Activated B cell treated with CpG ODN at 0.5 μM for 24 hours (primary cell): Measurements from ENCODE around the gene STAB2. TPM values are rescaled to one million over a fixed set of nuclear protein-coding genes. Genes with fewer than 3 reads are reported as not detected.

Source experiments
- ATAC-seq: fragments of 200-7000 bp; cut with Tn5 transposase; one replicate; pipeline ENCODE4 v1.10.0; 2021; ENCODE audit warnings: low read depth, mild to moderate bottlenecking, moderate library complexity
- CTCF ChIA-PET: fragments of 350-600 bp; sonication (Branson Sonifier 250); formaldehyde crosslinking; loops from one replicate; lab custom pipeline; 2021; ENCODE audit warnings: antibody characterized with exemption; lab: Charles Lee
- POLR2A ChIA-PET: fragments of 350-600 bp; sonication (Branson Sonifier 250); formaldehyde crosslinking; loops from one replicate; lab custom pipeline; 2021; ENCODE audit warnings: antibody characterized with exemption; lab: Charles Lee
- DNase-seq: peaks from one replicate; pipeline ENCODE4 v3.0.0; 2022
- H3K27ac Mint-ChIP-seq: one replicate; pipeline ENCODE4 v1.8.0; 2020; ENCODE audit warnings: mixed read lengths
- H3K27me3 Mint-ChIP-seq: one replicate; pipeline ENCODE4 v1.8.0; 2021; ENCODE audit warnings: mixed read lengths
- H3K36me3 Mint-ChIP-seq: one replicate; pipeline ENCODE4 v1.8.0; 2021; ENCODE audit warnings: low read depth, mixed read lengths
- H3K4me1 Mint-ChIP-seq: one replicate; pipeline ENCODE4 v1.8.0; 2021; ENCODE audit warnings: mixed read lengths
- H3K4me3 Mint-ChIP-seq: one replicate; pipeline ENCODE4 v1.8.0; 2020; ENCODE audit warnings: mild to moderate bottlenecking, mixed read lengths
- H3K9me3 Mint-ChIP-seq: one replicate; pipeline ENCODE4 v1.8.0; 2020; ENCODE audit warnings: mixed read lengths
- CTCF ChIP-seq: fragments of 200-600 bp; IDR thresholded peaks from one replicate; pipeline ENCODE4 v1.8.0; 2022; ENCODE audit warnings: antibody characterized with exemption, mild to moderate bottlenecking
- intact Hi-C: fragments of 100-400 bp; cut with micrococcal nuclease; formaldehyde crosslinking; loops from one replicate; pipeline ENCODE4 v1.15.1; 2024
- total RNA-seq: library from RNA; stranded (reverse); gene quantifications from 2 replicates; pipeline ENCODE4 v1.2.3, GENCODE V29; 2022

The STAB2 gene
- total RNA-seq, 1 donor from 2014 or later, result not detected

GRCh38 chr12:103589517-103589916, 2.4 kb downstream of the STAB2 start:
- Mint-ChIP-seq H3K36me3 (no peaks in the 10 kb centered on the region), H3K9me3 (peaks cover 8% of the 10 kb centered on the region), H3K27me3 (peaks cover 17% of the 10 kb centered on the region), H3K4me1 (no peaks in the 10 kb centered on the region), H3K27ac (no peak overlapping the region), H3K4me3 (no peak overlapping the region)
- ATAC-seq, result no peak
- no peak for DNase-seq
- intact Hi-C loops, result no loop called here
- POLR2A ChIA-PET, result no interaction called here
- CTCF ChIA-PET, result no interaction called here
- TF ChIP-seq CTCF, result no peak

DNA sequence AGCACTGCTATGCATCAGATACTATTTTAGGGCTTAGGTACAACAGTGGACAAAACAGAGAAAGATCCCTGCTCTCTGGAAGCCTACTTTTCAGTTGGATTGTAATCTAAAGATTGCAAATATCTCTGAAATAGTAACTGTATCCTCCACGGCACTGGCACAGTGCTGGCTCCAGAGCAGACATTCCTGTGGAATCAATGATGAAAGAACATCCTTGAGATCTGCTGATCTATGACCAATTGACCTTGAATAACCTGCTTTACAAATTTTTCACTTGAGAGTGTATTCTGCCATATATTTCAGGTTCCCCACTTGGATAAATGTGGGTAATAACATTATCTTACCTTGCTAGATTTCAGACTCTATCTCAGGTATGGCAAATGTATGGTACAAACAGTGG, 3.2 kb downstream of the STAB2 start:
- intact Hi-C loops, result no loop called here
- no peaks in the 10 kb centered on the region for H3K36me3 Mint-ChIP-seq
- H3K27me3 Mint-ChIP-seq, result peaks cover 13% of the 10 kb centered on the region
- DNase-seq (no peak), ATAC-seq (no peak)
- CTCF ChIA-PET, result no interaction called here
- no peak overlapping the region for H3K27ac Mint-ChIP-seq
- TF ChIP-seq CTCF, result no peak
- H3K4me3 Mint-ChIP-seq, result no peak overlapping the region
- peaks cover 8% of the 10 kb centered on the region for H3K9me3 Mint-ChIP-seq
- no peaks in the 10 kb centered on the region for H3K4me1 Mint-ChIP-seq
- POLR2A ChIA-PET, result no interaction called here

DNA sequence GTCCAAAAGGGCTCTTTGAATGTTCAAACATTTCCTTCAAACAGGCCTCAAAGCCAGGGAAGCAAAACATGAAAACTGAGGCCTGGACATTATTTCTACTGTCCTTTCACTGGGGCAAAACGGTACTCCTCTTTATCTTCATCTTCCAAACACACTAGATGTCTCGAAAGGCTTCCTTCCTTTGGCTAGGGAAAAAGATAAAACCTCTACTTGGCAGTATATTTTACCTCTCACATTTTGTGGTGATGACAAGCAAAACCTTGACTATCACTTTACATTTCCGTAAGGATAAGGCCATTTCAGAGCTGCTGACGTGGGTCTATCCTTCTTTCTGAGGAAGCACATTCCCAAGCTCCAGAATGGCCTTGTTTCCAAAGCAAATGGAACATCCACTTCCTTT, 9.9 kb downstream of the STAB2 start:
- POLR2A ChIA-PET, result no interaction called here
- intact Hi-C loops, result no loop called here
- no peak for DNase-seq
- no peak for TF ChIP-seq CTCF
- H3K4me1 Mint-ChIP-seq, result no peaks in the 10 kb centered on the region
- CTCF ChIA-PET, result no interaction called here
- no peak overlapping the region for H3K27ac Mint-ChIP-seq
- H3K36me3 Mint-ChIP-seq, result no peaks in the 10 kb centered on the region
- no peak for ATAC-seq
- H3K9me3 Mint-ChIP-seq, result peaks cover 8% of the 10 kb centered on the region
- H3K27me3 Mint-ChIP-seq, result peaks cover 17% of the 10 kb centered on the region
- H3K4me3 Mint-ChIP-seq, result no peak overlapping the region

DNA sequence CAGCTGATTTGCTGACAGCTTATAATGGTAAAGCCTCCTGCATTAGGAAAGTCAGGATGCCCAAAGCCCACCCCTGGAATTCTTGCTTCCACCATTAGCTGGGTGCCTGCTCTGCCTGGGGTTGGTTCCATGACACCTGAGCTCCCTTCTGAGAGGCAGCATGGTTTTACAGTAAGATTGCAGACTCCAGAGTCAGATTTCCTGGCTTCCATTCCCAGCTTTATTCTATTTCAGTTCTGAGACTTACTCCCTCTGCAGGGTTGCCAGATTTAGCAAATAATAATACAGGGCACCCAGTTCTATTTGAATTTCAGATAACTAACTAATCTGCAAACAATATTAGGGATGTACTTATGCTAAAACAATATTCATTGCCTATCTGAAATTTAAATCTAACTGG, 12.2 kb downstream of the STAB2 start:
- ChIA-PET CTCF (no interaction called here), POLR2A (no interaction called here)

DNA sequence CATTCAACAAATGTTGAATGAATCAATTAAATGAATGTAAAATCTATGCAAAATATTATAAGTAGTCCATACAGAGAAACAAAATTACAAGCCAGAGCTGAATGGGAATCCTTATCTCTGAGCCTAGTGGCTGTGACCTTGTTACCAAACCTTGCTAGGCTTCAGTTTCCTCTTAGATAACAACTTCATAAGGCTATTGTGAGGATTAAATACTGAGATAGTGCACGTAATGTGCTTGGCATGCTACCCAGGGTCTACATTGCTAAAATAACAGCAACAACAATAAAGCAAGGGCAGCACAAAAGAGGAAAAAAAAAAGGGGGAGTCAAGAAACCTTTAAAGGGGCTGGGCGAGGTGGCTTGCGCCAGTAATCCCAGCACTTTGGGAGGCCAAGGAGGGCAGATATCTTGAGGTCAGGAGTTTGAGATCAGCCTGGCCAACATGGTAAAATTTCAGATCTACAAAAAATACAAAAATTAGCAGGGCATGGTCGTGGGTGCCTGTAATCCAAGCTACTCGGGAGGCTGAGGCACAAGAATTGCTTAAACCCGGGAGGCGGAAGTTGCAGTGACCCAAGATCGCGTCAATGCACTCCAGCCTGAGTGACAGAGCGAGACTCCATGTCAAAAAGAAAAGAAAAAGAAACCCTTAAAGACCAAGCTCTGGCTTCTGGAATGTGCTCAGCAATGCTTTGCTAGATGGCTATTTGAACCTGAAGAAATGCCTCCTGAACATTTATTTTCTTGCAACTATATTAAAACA, 14.1 kb downstream of the STAB2 start:
- no peak for DNase-seq
- CTCF ChIA-PET, result no interaction called here
- Mint-ChIP-seq H3K27me3 (peaks cover 5% of the 10 kb centered on the region), H3K4me3 (no peak overlapping the region), H3K36me3 (no peaks in the 10 kb centered on the region), H3K27ac (no peak overlapping the region), H3K4me1 (no peaks in the 10 kb centered on the region), H3K9me3 (peaks cover 2% of the 10 kb centered on the region)
- ATAC-seq, result no peak
- intact Hi-C loops, result no loop called here
- no peak for TF ChIP-seq CTCF
- POLR2A ChIA-PET, result no interaction called here

More for the DNA sequence above, 12.2 kb downstream of the STAB2 start:
- H3K27me3 Mint-ChIP-seq, result peaks cover 9% of the 10 kb centered on the region
- H3K9me3 Mint-ChIP-seq, result no peaks in the 10 kb centered on the region
- H3K27ac Mint-ChIP-seq, result no peak overlapping the region
- no peak for DNase-seq
- no peaks in the 10 kb centered on the region for H3K36me3 Mint-ChIP-seq
- no peak for TF ChIP-seq CTCF
- no peaks in the 10 kb centered on the region for H3K4me1 Mint-ChIP-seq
- ATAC-seq, result no peak
- intact Hi-C loops, result no loop called here
- no peak overlapping the region for H3K4me3 Mint-ChIP-seq
